CD4-positive, CD25-positive, alpha-beta regulatory T cell (primary cell): Measurements from ENCODE around the gene STX18. TPM values are rescaled to one million over a fixed set of nuclear protein-coding genes. Genes with fewer than 3 reads are reported as not detected.

Source experiments
- ATAC-seq, 2 donors: fragments of 150-1000 bp; cut with Tn5 transposase; one replicate each; pipeline ENCODE4 v1.10.0; 2021; ENCODE audit warnings: low read depth in 2 of 2, moderate number of reproducible peaks in 2 of 2, moderate library complexity in 1 of 2
- DNase-seq, 3 donors: peaks; one replicate each; pipeline versions ENCODE4 v3.0.0 to v3.0.0-alpha.2; 2012 to 2022; ENCODE audit warnings: mixed read lengths in 1 of 3
- H3K27ac ChIP-seq: one replicate; pipeline ENCODE4 v1.7.0; 2013; ENCODE audit warnings: mild to moderate bottlenecking, low read length; ENCODE audit not compliant: insufficient read depth, poor library complexity, severe bottlenecking
- H3K27me3 ChIP-seq: one replicate; pipeline ENCODE4 v1.7.0; 2013; ENCODE audit warnings: low read length; ENCODE audit not compliant: control insufficient read depth, insufficient read depth
- H3K36me3 ChIP-seq: one replicate; pipeline ENCODE4 v1.7.0; 2013; ENCODE audit warnings: mild to moderate bottlenecking, low read length, moderate library complexity; ENCODE audit not compliant: control insufficient read depth, insufficient read depth
- H3K4me1 ChIP-seq: 2 replicates; pipeline ENCODE4 v1.7.0; 2013; ENCODE audit warnings: mild to moderate bottlenecking, low read length; ENCODE audit not compliant: insufficient read depth, control insufficient read depth, poor library complexity, severe bottlenecking
- H3K4me3 ChIP-seq: one replicate; pipeline ENCODE4 v1.7.0; 2013; ENCODE audit warnings: low read depth, mild to moderate bottlenecking, low read length, moderate library complexity
- H3K9me3 ChIP-seq, 2 experiments: 1 replicate in 1 of 2; 2 replicates in 1 of 2; pipeline ENCODE4 v1.7.0; 2013; ENCODE audit warnings: low read length in 2 of 2, mild to moderate bottlenecking in 1 of 2, moderate library complexity in 1 of 2; ENCODE audit not compliant: control insufficient read depth in 2 of 2
- H3K27ac Mint-ChIP-seq, 3 donors: one replicate each; pipeline ENCODE4 v1.8.0; 2020 to 2022; ENCODE audit warnings: mild to moderate bottlenecking in 3 of 3, mixed read lengths in 3 of 3, moderate library complexity in 2 of 3
- H3K27me3 Mint-ChIP-seq: one replicate; pipeline ENCODE4 v1.8.0; 2022; ENCODE audit warnings: mild to moderate bottlenecking, mixed read lengths
- H3K36me3 Mint-ChIP-seq: one replicate; pipeline ENCODE4 v1.8.0; 2020; ENCODE audit warnings: mixed read lengths
- H3K4me1 Mint-ChIP-seq, 4 donors: one replicate each; pipeline ENCODE4 v1.8.0; 2020 to 2022; ENCODE audit warnings: mixed read lengths in 4 of 4, mild to moderate bottlenecking in 1 of 4
- H3K4me3 Mint-ChIP-seq, 4 donors: one replicate each; pipeline ENCODE4 v1.8.0; 2020 to 2022; ENCODE audit warnings: mild to moderate bottlenecking in 4 of 4, mixed read lengths in 4 of 4, moderate library complexity in 3 of 4
- H3K9me3 Mint-ChIP-seq, 7 donors: one replicate each; pipeline ENCODE4 v1.8.0; 2020 to 2022; ENCODE audit warnings: mixed read lengths in 7 of 7, mild to moderate bottlenecking in 3 of 7, moderate library complexity in 2 of 7
- polyA plus RNA-seq, 4 donors: library from polyadenylated mRNA; unstranded; fragments of 300-500 nt; fragmentation: Illumina TruSeq; gene quantifications; one replicate each; pipeline ENCODE4 v1.2.3, GENCODE V29; 2021
- total RNA-seq: library from RNA; stranded (reverse); gene quantifications from one replicate; pipeline ENCODE4 v1.2.3, GENCODE V29; 2022

Gene STX18
- total and polyA plus RNA-seq, 5 donors from 2014 or later = 15.9 to 27.2 (median 23.6) TPM

DNA sequence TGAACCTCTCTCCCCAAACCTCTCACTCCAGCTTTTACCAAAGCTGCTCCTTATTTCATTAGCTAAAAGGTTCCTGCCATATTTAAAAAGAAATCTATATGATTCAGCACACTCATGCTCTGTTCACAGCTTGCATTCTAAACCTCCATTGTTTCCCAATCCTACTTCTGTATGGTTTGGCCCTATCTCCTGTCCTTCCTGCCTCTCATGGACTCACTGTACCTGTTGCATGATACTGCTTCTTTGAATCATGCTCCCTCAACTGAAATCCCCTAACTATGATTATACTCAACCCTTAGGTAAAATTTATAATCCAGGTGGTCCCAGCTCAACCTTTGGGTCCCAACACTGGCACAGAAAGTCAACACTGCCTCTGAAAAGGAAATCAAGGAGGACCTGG lies 6.3 kb downstream of the STX18 start:
- ATAC-seq = no peak
- peaks cover 38 to 60% (median 47%) of the 10 kb centered on the region in 4 donors for H3K4me1 Mint-ChIP-seq
- H3K27ac Mint-ChIP-seq = no peak overlapping the region
- no peaks in the 10 kb centered on the region for H3K9me3 ChIP-seq
- no peak overlapping the region for H3K4me3 Mint-ChIP-seq
- peaks cover 14% of the 10 kb centered on the region for H3K4me1 ChIP-seq
- H3K27me3 ChIP-seq = no peaks in the 10 kb centered on the region
- H3K27me3 Mint-ChIP-seq = no peaks in the 10 kb centered on the region
- no peak for DNase-seq
- H3K27ac ChIP-seq = no peak overlapping the region
- H3K4me3 ChIP-seq = no peak overlapping the region
- H3K36me3 Mint-ChIP-seq = no peaks in the 10 kb centered on the region
- no peaks in the 10 kb centered on the region for H3K9me3 Mint-ChIP-seq
- peaks cover 2% of the 10 kb centered on the region for H3K36me3 ChIP-seq

- H3K27me3 ChIP-seq = no peaks in the 10 kb centered on the region
- no peaks in the 10 kb centered on the region for H3K9me3 ChIP-seq
- peaks cover 33 to 50% (median 42%) of the 10 kb centered on the region in 4 donors for H3K4me1 Mint-ChIP-seq
- H3K4me3 Mint-ChIP-seq = no peak overlapping the region
- no peaks in the 10 kb centered on the region for H3K9me3 Mint-ChIP-seq
- no peak for ATAC-seq
- H3K36me3 ChIP-seq = peaks cover 2% of the 10 kb centered on the region
- peaks cover 5% of the 10 kb centered on the region for H3K4me1 ChIP-seq
- H3K27ac ChIP-seq = no peak overlapping the region
- no peak overlapping the region for H3K4me3 ChIP-seq
- H3K27me3 Mint-ChIP-seq = no peaks in the 10 kb centered on the region
- H3K27ac Mint-ChIP-seq = no peak overlapping the region
- no peaks in the 10 kb centered on the region for H3K36me3 Mint-ChIP-seq
- DNase-seq = no peak
These were observed 7.2 kb downstream of the STX18 start for GRCh38 chr4:4534515-4535145.

DNA sequence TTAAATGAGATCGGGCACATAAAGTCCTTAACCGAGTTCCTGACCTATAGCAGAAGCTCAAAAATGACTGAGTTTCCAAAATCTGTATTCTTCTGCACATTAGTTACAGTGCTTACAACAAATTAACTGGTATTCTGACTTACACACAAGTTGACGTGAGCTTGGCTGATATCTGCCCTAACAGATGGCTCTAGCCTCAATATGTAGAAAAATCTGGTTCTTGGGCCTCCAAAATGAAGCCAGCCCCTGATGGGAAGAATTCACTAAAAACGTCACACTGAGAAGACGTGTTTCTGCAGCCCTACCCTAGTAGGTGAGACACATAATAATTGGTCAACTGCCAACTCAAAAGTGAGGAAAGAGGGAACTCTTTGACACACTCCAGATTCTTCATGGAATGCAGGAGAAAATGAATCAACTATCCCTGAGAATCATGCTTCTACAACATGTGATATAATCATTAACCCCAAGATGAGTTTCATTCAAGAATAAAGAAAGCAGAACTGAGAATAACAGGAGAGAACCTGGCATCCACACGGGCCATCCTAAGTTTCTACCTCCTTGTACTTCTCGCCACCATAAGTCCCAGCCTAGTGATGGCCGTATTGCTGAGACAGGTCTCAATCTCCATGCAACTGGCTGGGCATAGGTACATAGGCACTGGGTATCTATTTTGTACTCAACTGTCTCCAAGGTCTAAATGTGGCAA lies 8.2 kb downstream of the STX18 start:
- H3K4me1 ChIP-seq = peaks cover 4% of the 10 kb centered on the region
- ATAC-seq (no peak), DNase-seq (no peak)
- H3K36me3 ChIP-seq = peaks cover 2% of the 10 kb centered on the region
- H3K27me3 Mint-ChIP-seq = no peaks in the 10 kb centered on the region
- no peak overlapping the region for H3K4me3 Mint-ChIP-seq
- peaks cover under 1% of the 10 kb centered on the region for H3K36me3 Mint-ChIP-seq
- H3K9me3 Mint-ChIP-seq = no peaks in the 10 kb centered on the region
- H3K27ac ChIP-seq = no peak overlapping the region
- H3K4me1 Mint-ChIP-seq = peaks cover 33 to 42% (median 37%) of the 10 kb centered on the region in 4 donors
- H3K9me3 ChIP-seq = no peaks in the 10 kb centered on the region
- no peak overlapping the region for H3K4me3 ChIP-seq
- no peak overlapping the region for H3K27ac Mint-ChIP-seq
- no peaks in the 10 kb centered on the region for H3K27me3 ChIP-seq

- Histone ChIP-seq H3K4me3 (no peak overlapping the region), H3K9me3 (no peaks in the 10 kb centered on the region), H3K27me3 (no peaks in the 10 kb centered on the region), H3K27ac (no peak overlapping the region), H3K36me3 (peaks cover 2% of the 10 kb centered on the region), H3K4me1 (no peaks in the 10 kb centered on the region)
- H3K9me3 Mint-ChIP-seq = no peaks in the 10 kb centered on the region
- H3K27ac Mint-ChIP-seq = no peak overlapping the region
- H3K4me1 Mint-ChIP-seq = peaks cover 28 to 34% (median 32%) of the 10 kb centered on the region in 4 donors
- no peak for ATAC-seq
- H3K4me3 Mint-ChIP-seq = no peak overlapping the region
- DNase-seq = no peak
- H3K36me3 Mint-ChIP-seq = peaks cover 6% of the 10 kb centered on the region
- no peaks in the 10 kb centered on the region for H3K27me3 Mint-ChIP-seq
These were observed 9.3 kb downstream of the STX18 start for GRCh38 chr4:4532371-4533154.

- H3K9me3 ChIP-seq = no peaks in the 10 kb centered on the region
- H3K27ac ChIP-seq = no peak overlapping the region
- Mint-ChIP-seq H3K4me1 (peaks cover 22 to 34% (median 25%) of the 10 kb centered on the region in 4 donors), H3K9me3 (no peaks in the 10 kb centered on the region), H3K4me3 (no peak overlapping the region), H3K27me3 (no peaks in the 10 kb centered on the region), H3K36me3 (peaks cover 12% of the 10 kb centered on the region), H3K27ac (no peak overlapping the region)
- H3K27me3 ChIP-seq = no peaks in the 10 kb centered on the region
- ATAC-seq (no peak), DNase-seq (no peak)
- H3K36me3 ChIP-seq = no peaks in the 10 kb centered on the region
- no peak overlapping the region for H3K4me3 ChIP-seq
- H3K4me1 ChIP-seq = peaks cover 4% of the 10 kb centered on the region
These were observed 12.5 kb downstream of the STX18 start for GRCh38 chr4:4529392-4529791.

DNA sequence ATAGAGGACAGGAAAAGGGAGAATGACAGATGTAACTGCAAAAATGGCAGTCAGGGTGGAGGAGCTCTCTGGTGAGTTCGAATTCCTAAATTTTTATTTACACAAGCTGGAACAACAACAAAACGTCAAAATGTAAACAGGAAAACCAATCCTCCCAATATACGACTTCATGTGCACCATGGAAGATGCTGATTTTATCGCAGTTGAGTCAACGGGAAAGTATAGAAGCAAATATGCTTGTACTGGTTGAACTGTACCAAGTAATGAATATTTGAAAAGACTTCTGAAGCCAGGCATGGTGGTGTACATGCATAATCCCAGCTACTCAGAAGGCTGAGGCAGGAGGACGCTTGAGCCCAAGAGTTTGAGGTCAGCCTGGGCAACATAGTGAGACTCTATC lies 15.4 kb downstream of the STX18 start:
- H3K9me3 Mint-ChIP-seq = no peaks in the 10 kb centered on the region
- no peaks in the 10 kb centered on the region for H3K27me3 ChIP-seq
- no peak overlapping the region for H3K27ac Mint-ChIP-seq
- no peak overlapping the region for H3K4me3 Mint-ChIP-seq
- peaks cover 14 to 34% (median 31%) of the 10 kb centered on the region in 4 donors for H3K4me1 Mint-ChIP-seq
- no peaks in the 10 kb centered on the region for H3K27me3 Mint-ChIP-seq
- peaks cover 5% of the 10 kb centered on the region for H3K4me1 ChIP-seq
- H3K27ac ChIP-seq = no peak overlapping the region
- H3K9me3 ChIP-seq = no peaks in the 10 kb centered on the region
- peaks cover 16% of the 10 kb centered on the region for H3K36me3 Mint-ChIP-seq
- DNase-seq (no peak), ATAC-seq (no peak)
- no peak overlapping the region for H3K4me3 ChIP-seq
- H3K36me3 ChIP-seq = no peaks in the 10 kb centered on the region

- Mint-ChIP-seq H3K9me3 (no peaks in the 10 kb centered on the region), H3K27me3 (no peaks in the 10 kb centered on the region), H3K4me3 (no peak overlapping the region), H3K27ac (peak overlapping the region in 2 of 3 donors; percentile 51 to 71), H3K4me1 (peaks cover 14 to 47% (median 40%) of the 10 kb centered on the region in 4 donors), H3K36me3 (peaks cover 16% of the 10 kb centered on the region)
- DNase-seq (peak in 2 of 3 donors; percentile 33 to 70), ATAC-seq (peak; percentile 89 to 92)
- Histone ChIP-seq H3K36me3 (no peaks in the 10 kb centered on the region), H3K4me1 (peaks cover 5% of the 10 kb centered on the region), H3K27ac (peak overlapping the region; percentile 41), H3K4me3 (no peak overlapping the region), H3K27me3 (no peaks in the 10 kb centered on the region), H3K9me3 (no peaks in the 10 kb centered on the region)
These were observed 17.5 kb downstream of the STX18 start for GRCh38 chr4:4524364-4524763.
